C4-2B (cell line): ENCODE measurements around the gene CLC.

ENCODE experiments used
- CTCF ChIP-seq: fragments of 450-650 bp; conservative IDR thresholded peaks from 2 replicates; pipeline ENCODE4 v1.5.1; 2017; ENCODE audit warnings: mild to moderate bottlenecking
- ZFX ChIP-seq: fragments of 450-650 bp; IDR thresholded peaks from 2 replicates; pipeline ENCODE4 v1.6.1; 2017

GRCh38 chr19:39752390-39752789 is 14.6 kb upstream of the CLC start:
- no peak for TF ChIP-seq CTCF
- TF ChIP-seq ZFX = no peak
